Spleen (tissue), 7 donors: Measurements from ENCODE around the gene YIF1B.

Source experiments
- CTCF ChIP-seq, 11 experiments: fragments of 200-600 bp in 7 of 11; fragments of 450-650 bp in 4 of 11; sonication (generic) in 4 of 11; IDR thresholded peaks in 8 of 11; conservative IDR thresholded peaks in 3 of 11; 1 replicate in 7 of 11; 2 replicates in 4 of 11; pipeline versions ENCODE4 v1.4.0 to v1.8.0; 2016 to 2021; ENCODE audit warnings: antibody characterized with exemption in 11 of 11, inconsistent platforms in 4 of 11, mild to moderate bottlenecking in 1 of 11
- POLR2A ChIP-seq, 3 donors: fragments of 450-650 bp; IDR thresholded peaks; one replicate each; pipeline ENCODE4 v1.5.1; 2017; ENCODE audit warnings: antibody characterized with exemption in 3 of 3, mild to moderate bottlenecking in 1 of 3
- donor health status: DM: no; HTN: no; CAD: no; lungs with moderate emphysema.
- donor health status: DM: no; HTN: no; CAD: no.
- donor health status: DM: no; HTN: no; CAD: no.

- no peak for TF ChIP-seq CTCF (IDR thresholded peaks at IDR 0.05 in 8 of 11, conservative IDR thresholded peaks at IDR 0.05 in 3 of 11)
- no peak for TF ChIP-seq POLR2A (IDR thresholded peaks at IDR 0.05)
Measured at GRCh38 chr19:38308006-38308766, 7.6 kb downstream of the YIF1B start.
